ENCODE results near the gene SNAPIN.

SNAPIN gene, protein sequence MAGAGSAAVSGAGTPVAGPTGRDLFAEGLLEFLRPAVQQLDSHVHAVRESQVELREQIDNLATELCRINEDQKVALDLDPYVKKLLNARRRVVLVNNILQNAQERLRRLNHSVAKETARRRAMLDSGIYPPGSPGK

DNA sequence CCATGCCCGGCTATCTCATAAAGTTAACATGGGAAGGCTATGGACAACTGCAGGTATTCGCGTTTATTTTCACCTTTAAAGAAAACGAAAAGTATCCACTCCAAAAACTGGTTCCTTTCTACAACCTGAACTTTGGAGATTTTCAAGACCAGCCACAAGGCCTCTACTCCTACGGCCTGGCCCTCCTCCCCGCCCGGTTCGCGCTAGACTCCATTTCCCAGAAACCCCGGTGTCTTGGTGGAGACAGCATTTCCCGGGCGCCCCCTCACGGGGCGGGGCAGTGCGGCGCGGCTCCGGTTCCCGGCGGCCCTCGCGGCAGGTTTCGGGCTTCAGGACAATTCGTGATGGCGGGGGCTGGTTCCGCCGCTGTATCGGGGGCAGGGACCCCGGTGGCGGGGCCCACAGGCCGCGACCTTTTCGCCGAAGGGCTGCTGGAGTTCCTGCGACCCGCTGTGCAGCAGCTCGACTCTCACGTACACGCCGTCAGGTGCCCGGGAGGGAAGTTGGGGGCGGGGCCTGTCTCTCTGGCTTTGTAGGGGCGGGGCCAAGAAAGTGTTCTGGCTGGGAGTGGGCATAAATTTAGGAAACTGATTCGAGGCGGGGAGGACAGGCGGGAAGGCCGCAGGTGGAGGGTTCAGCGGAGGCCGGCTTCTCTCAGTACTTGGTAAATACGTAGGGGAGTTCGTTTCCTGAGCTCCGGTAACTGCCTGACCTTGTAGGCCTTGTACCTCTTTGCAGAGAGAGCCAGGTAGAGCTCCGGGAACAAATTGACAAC lies at the start of gene SNAPIN:
Gene SNAPIN, plus strand, starts transcription at position 304 of the 775 bp plus-strand sequence. Its CDS starts 41 bp downstream, at position 345.
- DNase-seq = peak; percentile 92

DNA sequence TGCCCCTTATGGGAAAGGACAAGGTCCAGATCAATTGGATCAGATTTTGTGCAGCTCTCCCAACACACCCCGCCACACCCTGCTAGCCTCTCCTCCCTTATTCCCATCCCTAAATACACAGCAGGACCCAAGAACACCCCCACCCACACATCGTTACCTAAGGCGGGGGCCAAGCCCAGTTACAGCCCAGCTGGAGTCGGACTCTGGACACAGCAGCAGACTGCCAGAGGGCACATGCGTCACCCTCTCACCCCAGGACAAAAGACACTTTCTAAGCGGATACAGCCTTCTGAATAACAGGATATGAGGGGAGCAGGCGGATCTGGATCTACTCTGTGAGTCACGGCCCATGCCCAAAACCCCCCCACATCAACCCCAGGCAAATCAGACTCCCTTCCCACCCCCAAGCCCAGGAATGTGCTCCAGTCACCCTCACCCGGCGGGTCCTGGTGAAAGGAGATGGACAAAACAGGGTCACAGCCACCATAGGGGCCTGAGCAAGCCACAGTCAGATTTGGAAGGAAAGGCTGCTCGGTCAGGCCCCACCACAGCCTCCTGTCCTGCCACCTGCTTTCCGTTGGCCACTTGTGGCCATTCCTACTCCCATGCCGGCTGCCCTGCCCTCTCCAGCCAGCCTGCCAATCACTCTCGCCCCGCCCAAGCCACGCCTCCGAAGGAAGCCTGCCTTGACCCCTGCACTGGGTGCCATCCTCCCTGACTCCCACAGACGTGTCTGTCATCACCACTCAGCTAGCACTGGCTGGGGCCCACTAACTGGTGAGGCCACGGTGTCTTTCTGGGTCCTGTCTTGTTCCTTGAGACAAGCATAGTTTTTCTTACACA lies 49.5 kb upstream of the SNAPIN start:
- no peak for DNase-seq

DNA sequence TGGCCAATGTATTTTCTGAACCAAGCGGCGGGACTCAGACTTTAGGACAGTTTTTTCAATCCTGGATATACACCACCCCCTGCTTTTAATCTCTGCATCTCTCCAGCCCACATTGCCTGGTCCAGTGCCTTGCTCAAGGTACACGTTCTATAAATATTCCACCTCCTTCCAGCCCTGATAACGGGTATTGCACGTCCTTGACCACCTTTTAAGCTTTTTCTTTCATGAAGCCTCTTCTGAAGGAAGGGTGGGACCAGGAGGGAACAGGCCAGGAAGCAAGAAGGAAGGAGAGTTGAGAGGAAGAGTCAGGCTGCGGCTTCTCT lies 49.0 kb upstream of the SNAPIN start:
- no peak for DNase-seq

DNA sequence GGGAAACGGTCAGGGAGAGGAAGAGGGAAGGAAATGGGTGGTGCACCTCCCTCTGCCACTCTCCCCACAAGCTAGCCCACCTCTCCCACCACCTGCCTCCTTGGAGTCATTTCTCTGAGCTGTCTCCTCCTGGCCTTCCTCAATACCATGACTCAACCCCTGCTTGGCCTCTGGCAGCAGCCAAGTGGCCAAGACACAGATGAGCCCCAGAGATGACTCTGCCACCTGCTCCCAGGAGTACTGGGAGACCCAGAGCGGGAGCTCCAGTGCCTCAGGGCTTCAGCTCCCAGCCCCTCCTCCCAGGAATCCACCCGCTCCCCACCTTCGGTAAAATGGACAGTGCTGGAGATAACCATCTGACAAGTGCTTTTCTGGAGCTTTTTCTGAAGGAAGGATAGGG lies 48.2 kb upstream of the SNAPIN start:
- DNase-seq = no peak

DNA sequence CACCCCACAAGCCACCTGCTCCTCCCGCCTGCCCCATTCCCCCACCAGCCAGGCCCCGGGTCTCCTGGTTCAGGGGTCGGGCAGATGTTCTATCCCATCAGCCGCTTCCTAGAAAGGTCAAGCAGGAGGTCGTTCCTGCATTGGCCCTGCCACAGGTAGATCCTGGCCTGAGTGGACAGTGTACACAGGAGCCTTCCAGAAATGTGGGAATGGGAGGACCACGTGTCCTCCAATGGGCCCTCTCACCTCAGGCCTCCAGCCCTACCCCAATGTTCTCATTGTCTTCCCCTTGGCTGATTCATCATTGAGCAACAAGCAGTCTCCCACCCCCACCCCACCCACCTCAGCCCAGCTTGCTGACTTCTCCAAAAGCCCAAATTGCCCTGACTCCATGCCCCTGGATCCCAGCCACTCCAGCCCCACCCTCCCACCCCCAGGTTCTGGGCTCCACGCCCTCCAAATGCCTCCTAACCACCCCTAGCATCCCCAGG lies 47.6 kb upstream of the SNAPIN start:
- DNase-seq = no peak

DNA sequence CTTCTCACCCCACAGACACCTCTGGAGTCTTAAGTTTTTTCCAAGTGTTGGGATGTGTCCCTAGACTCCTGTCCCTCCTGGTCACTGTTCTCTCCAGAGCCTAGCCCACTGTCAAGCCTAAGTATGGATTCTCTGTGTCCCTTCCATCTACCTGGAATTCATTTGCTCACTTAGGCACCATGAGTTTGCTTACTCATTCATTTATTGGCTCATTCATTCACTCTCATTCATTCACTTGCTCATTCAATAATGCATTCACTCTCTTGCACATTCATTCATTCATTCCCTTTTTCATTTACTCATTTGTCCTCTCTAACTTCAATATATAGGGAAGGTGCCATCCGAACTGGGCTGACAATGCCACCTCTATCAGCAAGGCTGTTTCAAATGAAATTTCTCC lies 47.1 kb upstream of the SNAPIN start:
- DNase-seq = no peak

DNA sequence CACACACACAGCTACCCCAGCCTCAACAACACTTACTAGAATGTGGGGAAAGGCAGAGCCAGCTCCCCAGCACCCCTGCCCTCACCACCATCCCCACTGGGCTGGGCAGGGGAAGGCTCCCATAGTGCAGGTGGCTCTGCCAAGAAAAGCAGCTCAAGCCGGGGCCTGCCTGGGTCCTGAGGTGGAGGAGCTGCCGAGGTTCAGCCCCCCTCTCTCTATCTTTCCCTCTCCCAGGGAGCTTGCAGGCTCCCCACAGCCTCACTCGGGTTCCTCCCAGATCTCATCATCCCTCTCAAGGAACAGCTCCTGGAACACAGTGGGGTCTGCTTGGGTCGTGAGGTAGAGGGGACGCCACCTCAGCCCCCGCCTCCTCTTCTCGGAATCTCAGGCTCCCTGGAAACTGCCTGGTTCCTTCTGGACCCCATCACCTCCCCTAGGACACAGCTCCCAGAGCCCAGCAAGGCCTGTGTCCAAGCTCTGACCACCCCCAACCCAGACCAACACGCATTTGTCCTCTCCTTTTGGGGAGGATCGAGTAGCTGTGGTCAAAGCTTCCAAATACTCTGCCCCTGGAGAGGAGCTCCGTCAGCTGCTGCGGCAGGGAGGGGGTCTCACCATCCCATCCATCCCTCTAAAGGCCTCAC lies 46.3 kb upstream of the SNAPIN start:
- no peak for DNase-seq

DNA sequence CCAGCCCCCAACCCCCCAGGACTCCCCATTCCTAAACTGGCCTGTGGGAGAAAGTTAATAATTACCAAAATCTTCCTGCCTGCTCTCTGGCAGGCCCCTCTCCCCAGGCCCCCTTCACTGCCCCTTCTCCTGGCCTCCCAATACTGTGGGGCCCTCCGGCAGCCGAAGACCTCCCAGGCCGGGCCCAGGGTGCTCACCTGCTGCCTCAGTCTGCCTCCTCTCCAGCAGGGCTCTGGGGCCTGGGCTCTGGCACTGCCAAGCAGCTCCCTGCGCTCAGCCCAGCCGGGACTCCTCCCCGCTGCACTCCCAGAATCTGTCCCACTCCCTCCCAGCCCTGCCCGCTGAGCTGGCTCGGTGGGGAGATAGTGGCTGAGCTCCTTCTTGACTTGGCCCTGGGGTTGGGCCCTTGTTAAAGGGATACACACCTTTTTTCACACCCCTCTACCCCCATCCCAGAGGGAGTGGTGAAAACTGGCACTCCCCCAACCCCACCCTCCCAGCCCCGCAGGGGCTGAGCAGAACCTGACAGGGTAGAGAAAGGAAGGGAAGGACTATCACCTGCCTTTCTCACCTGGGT lies 45.7 kb upstream of the SNAPIN start, which contains the start of gene S100A16:
Gene S100A16, minus strand, starts transcription at position 383 of the 577 bp plus-strand sequence. CDS start 4,986 bp downstream, outside the sequence.
- DNase-seq = no peak

DNA sequence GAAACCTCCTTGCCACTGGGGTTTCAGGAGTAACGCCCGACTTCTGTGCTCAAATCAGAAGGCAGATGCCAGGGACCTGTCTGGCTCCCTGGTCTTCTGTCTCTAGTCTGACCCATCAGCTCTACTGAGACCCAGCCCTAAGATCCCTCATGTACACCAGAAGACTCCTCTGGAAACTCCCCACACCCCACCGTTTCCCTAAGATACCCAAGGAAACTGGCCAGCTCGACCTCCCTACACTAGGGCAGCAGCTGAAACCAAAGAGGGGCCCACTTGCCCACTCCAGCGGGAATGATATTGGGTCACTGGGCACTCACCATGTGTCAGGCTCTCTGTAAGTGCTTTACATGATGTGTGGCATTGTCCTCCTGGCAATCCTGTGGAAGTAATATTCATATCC lies 45.1 kb upstream of the SNAPIN start:
- no peak for DNase-seq

DNA sequence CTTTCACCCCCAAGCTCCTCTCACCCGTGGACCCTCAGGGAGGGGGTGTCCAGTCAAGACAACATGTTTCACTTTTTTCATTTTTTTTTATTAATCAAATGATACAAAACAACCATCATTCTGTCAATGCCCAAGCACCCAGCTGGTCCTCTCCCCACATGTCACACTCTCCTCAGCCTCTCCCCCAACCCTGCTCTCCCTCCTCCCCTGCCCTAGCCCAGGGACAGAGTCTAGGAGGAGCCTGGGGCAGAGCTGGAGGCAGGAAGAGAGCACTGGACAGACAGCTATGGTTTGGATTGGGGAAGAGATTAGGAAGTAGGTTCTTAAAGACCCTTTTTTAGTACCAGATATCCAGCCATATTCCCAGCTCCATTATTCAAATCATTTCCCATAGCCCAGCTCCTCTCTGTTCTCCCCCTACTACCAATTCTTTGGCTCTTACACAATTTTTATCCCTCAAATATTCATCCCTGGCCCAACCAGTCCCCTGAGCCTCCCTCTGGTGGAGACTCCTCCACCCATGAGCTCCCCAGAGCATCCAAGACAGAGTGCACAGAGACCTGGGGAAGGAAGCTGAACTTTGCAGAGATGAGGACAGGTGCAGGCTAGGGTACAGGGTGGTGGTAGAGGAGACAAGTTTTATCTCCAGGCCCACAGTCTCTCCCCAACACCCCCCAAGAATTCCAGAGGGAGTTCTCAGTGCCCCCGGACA lies 44.2 kb upstream of the SNAPIN start:
- DNase-seq = no peak

DNA sequence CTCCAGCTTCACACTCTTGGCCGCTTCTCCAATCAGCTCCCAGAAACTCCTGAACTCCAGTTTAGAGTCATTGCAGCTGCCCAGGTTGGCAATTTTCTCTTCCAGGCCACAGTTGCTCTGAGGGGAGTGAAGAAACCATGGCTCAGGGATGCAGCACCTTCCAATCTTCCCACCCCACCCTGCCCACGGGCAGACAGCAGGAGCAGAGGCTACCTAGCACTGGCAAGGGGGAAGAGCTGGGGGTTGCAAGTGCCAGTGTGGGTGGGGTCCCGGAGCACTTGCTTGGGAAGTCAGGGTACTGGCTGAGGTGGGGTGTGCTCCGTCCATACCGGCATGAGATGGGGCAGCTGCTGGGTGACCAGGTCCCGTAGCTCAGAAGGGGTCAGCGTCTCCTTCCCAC lies 43.6 kb upstream of the SNAPIN start:
- no peak for DNase-seq

DNA sequence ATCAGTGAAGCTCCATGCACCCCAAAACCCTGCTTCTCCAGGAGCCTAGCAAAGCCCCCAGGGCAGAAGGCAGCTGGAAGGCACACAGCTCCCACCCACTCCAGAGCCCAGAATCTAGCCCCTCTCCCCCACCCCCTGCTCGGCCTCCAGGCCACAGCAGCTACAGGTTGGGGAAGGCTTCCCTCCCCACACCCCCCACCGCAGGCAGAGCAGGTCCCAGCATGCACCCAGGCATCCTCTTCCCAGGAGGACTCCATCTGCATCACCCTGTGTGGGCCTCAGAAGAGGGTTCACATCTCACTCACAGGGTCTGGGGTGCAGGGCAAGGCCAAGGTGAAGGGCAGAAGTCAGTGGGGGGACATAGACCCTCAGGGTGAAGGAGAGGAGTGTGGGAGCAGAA lies 43.1 kb upstream of the SNAPIN start:
- no peak for DNase-seq

DNA sequence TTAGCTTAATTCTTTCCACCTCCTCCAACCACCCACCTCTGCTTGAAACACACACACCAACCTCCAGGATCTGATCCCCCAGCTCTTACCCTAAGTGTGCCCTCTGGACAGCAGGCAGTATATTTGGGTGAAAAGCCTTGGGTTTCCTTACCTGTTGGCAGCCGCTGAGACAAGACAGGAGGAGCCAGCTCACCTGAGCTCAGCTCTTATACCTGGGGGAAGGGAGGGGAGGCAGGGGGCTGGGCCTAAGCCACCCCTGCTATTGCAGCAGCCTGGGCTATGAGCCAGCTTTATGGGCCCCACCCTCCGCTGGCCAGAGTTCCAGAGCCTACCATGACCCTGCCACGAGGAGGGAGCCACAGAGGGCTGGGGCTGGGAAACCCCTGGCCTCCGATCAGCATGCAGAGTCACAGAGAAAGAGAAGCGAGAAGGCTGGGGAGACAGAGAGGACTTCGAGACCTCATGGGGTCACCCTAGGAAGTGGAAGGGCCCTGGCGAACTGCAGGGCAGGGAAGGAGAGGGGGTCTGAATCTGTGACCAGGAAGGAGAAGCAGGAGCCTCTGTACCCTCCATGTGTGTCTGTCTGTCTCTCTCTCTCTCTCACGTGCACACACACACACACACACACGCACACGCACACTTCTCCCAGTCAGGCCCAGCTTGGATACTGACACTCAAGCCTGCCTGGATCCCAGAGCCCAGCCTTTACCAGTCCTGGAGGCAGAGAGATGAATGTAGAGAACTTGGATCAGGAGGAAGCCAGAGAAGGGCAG lies 42.2 kb upstream of the SNAPIN start, which contains the start of gene S100A14:
Gene S100A14, minus strand, starts transcription at position 182 of the 773 bp plus-strand sequence. CDS start 467 bp downstream, outside the sequence.
- no peak for DNase-seq

DNA sequence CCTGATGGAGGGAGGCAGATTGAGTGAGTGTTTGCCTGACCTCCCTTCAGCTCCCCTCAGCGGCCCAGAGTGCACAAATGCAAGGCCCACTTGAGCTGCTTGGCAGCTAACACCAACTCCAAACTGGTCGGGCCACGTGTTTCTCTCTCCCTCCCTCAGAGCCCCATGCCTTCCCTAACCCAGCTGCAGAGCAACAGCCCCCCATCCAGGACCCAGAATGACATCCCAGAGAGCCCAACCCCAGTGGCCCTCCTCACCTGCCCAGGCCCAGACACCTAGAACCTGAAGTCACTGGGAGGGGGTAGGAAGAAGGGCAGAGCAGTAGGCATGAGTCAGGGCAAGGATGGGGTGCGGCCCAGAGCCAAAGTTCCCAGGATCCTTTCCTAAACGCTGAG lies 41.6 kb upstream of the SNAPIN start:
- no peak for DNase-seq

DNA sequence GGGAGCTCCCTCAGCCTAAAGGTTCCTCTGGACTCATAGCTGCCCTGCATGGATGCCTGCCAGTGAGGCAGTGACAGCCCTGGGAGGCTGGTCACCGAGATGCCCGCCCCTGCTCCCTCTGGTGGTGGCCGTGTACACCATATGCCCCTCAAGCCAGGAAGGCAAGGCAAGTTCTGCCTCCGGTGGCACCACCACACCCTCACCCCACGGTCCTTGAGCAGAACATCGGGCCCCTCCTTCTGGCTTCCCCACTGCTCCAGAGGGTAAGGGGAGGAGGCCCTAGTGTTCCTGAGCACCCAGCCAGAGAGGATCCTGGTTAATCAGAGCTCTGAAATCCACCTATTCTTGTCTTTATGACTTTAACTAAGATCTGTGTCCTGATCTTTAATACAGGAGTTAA lies 40.8 kb upstream of the SNAPIN start:
- peak; percentile 67 for DNase-seq

DNA sequence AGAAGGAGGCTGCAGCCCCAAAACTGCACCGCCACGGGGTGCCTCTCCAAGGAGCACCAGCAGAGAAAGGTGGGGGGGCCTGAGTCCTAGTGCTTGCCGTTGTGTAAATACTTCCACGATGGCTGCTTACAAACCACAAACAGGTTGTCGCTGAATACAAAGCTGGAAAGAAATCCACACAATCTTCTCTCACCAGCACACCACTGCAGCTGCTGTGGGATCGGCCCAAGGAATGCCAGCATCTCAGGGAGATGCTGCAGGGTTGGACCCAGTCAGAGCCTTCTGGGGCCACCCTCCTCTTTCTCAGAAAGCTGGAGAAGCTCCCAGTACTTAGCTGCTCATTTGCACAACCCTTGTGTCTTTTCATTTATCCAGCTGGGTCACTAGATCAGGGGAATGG lies 39.3 kb upstream of the SNAPIN start:
- DNase-seq = no peak

DNA sequence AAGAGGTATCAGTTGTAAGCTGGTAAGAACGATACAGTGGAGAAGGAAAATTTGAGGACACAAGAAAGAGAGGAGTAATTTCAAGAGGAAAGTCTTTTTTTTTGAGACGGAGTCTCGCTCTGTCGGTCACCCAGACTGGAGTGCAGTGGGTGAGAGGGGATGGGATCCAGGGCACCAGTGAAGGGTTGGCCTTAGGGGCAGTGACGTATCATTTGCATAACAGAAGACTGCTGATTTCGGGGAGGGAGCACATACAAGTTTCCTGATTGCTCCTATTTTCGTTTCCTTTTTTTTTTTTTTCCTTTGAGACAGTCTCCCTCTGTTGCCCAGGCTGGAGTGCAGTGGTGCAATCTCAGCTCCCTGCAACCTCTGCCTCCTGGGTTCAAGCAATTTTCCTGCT lies 35.4 kb upstream of the SNAPIN start:
- DNase-seq = no peak

DNA sequence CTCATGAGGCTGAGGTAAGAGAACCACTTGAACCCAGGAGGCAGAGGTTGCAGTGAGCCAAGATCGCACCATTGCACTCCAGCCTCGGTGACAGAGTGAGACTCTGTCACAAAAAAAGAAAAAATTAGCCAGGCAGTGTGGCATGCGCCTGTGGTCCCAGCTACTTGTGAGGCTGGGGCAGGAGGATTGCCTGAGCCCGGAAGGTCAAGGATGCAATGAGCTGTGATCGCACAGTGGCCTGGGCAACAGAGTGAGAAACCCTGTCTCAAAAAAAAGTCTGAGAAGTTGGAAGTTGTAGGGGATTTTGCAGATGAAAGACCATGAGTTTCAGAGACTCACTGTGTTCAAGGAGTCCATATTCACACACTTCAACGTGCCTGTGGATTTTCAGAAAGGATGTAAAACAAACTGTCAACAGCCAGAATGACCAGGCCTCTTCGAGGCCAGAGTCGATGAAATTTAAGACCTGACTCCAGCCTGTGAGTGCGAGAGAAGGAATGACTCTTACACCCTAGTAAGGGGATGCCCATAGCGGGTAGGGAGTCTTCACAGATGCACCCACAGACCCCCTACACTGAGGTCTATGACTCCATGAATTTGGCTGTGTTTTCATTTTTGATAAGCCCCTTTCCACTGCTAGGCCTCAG lies 33.4 kb upstream of the SNAPIN start:
- no peak for DNase-seq

DNA sequence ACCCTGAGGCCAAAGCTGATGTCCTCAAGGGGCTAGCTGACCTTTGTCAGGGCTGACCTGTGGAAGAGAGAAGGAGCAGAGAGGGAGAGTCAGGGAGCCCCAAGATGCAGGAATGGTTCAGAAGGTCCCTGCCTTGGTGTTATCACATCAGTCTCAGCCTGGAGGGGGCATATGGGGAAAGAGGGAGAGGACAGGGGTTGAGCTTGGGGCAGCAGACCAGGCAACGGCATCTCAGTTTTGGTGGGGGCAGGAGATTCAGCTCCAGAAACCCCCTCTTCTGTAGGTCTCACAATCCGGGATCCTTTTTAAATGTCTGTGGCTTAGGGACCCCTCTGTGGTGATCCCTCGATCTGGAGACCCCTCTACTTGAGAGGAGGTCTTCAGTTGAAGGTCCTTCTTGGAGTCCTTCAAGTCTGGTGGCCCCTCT lies 32.0 kb upstream of the SNAPIN start:
- DNase-seq = no peak

DNA sequence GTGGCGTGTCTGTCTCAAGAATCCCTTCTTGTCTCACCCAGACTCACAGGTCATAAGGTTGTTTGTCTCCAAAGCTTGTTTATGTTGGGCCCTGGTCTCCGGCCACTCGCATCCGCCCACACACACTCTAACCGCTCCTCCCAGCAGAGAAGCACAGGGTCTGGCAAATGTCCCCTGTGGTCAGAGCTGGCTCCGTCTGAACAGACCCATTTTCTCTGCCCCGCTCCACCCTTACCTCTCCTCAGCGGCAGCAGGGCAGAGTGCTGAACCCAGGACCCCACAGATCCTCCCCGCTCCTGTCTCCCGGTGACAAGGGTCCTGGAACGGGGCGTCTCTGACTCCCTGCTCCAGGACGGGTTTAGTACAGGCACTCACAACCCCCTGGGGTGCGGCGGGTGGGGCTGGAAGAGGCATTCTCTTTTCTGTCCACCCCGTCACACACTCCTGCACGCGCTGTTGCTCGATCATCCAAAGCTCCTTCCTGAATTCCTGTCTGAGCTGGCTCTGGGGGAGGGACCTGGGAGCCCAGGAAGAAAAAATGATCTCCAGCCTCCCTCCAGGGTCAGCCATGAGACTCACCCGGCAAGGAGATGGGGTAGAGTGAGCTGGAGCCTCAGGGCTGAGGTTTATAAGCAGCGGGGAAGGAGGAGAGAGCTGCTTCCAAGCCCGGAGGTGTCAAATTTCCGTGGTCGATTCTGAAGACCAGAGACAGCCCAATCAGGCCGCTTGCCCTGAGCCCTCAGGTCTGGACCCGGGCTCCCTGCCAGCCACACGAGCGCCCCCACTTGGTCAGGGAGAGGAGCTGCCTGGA lies 31.4 kb upstream of the SNAPIN start, which contains the start of gene S100A13:
Gene S100A13, minus strand, starts transcription at position 602 of the 811 bp plus-strand sequence. CDS start 1,033 bp downstream, outside the sequence.
- no peak for DNase-seq
